ENCODE results near the gene SMIM3.
"Not testable (repeated sequence)": the region's sequence is repeated elsewhere in the genome, so short reads cannot be mapped to it uniquely, and the experiment has no call there.

SMIM3 gene

DNA sequence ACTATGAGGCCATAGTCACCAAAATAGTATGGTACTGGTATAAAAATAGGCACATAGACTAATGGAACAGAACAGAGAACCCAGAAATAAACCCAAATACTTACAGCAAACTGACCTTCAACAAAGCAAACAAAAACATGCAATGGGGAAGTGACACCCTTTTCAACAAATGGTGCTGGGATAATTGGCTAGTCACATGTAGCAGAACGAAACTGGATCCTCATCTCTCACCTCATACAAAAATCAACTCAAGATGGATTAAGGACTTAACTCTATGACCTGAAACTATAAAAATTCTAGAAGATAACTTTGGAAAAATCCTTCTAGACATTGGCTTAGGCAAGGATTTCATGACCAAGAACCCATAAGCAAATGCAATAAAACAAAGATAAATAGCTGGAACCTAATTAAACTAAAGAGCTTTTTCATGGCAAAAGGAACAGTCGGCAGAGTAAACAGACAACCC, 14.9 kb downstream of the SMIM3 start:
- DNase-seq (ENCODE audit: low read depth), result not testable (repeated sequence)

DNA sequence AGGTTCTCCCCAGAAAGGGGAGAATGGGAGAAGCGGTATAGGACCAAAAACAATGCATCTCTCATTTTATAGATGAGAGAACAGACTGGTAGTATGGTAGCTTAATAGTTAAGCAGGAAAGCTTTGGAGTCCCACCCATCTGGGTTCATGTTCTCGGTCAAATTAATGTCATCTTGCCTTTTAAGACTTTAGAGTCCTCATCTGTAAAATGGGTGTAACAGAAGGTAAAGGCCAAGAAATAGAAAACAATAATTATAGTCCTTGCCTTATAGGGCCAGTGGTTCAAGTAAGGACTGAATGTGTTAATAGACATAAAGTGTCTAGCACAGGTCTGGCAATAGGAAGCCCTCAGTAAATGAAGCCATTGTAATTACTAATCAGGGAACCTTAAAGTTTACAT, 16.4 kb downstream of the SMIM3 start:
- no peak for DNase-seq (ENCODE audit: low read depth)

DNA sequence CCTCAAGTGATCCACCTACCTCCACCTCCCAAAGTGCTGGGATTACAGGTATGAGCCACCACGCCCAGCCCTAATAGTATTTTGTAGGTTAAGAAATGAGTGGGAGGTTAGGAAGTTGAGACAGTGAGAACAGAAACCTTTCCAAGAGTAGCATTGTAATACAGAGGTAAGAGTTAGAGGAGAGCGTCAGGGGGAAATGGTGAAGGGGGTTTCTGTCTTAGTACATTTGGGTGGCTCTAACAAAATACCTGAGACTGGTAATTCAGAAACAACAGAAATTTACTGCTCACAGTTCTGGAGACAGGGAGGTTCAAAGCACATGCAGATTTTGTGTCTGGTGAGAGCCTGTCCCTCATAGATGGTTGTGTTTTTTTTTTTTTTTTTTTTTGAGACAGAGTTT, 18.8 kb downstream of the SMIM3 start:
- no peak for DNase-seq (ENCODE audit: low read depth)

DNA sequence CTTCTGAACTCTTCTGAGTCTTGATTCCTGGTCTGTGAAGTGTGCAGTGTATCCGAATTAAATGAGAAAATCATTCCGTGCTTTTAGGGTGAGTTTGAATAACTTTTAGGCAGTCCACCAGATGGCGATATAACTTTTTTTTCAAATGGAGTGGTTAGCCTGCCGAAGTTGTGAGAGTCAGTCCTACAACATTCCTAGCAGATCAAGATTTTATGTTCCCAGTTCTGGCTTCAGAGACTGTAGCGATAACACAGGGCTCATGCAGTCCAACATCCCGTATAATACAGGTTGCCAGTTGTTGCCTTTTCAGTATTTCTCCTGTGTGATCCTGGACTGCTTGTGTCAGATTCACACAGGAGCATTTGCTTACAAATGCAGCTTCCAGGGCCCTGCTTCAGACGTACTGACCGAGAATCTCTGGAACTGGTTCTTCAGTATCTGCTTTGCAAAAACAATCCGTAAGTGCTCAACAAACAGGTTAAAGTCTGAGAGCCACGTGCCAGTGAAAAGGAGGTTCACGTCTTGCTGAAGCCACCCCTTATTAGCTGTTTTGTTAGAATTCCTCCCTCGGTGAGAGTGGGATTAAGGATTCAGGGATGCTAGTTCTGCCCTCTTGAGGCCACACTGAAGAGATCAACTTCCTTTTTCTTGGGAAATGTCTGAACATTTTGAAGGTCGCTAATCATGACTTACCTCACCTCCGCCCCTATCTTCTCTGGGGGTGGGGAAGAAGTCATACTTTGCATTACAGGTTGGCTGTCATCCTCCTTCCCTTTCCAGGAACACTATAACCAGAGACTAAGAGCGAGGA, 22.8 kb downstream of the SMIM3 start:
- DNase-seq (ENCODE audit: low read depth), result peak; percentile 76

DNA sequence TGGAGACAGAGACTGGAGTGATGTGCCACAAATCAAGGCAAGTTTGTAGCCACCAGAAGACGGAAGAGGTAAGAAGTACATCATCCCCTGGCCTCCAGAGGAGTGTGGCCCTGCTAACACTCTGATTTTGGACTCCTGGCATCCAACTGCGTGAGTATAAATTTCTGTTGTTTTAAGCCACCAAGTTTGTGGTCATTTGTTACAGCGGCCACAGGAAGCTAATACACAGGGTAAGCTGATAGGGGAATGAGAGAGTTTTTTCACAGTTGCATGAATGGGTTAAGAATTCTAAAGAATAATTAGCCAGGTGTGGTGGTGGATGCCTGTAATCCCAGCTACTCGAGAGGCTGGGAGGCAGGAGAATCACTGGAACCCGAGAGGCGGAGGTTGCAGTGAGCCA, 25.8 kb downstream of the SMIM3 start:
- no peak for DNase-seq (ENCODE audit: low read depth)

DNA sequence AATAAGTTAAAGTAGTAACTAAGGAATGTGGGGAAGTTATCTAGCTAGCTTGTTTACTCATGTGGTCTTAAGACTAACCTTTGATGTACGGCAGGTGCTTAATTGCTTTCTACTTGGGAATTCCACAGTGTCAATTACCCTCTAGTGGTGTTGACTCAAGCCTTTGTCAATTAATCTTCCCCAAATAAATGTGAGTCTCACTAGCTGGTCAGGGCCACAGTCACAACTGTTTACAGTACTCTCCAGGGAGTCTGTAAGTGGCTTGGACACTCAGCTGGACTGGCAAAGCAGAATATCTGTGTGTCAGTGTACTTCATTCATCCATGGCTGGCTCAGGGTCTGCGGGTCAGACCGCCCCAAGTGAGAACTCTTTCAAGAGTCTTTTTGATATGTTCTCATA, 30.8 kb downstream of the SMIM3 start:
- DNase-seq (ENCODE audit: low read depth), result no peak

DNA sequence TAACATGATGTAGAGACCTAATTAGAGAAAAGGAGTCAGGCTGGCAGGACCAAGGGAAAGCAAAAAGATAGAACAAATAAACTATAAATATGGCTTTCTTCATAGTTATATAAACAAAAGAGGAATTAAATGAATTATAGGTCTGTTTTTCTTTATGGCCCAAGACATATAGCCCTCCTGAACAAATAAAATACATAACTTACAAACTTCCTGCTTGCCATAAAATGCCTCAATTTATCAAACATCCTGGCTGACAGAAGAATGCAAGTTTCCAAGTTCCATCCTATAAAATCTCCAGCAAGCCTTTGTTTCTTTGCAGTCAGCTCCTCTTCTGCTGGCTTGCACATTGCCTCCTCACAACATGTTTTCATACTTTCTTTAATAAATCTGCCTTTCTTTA, 36.5 kb downstream of the SMIM3 start:
- DNase-seq (ENCODE audit: low read depth), result no peak

DNA sequence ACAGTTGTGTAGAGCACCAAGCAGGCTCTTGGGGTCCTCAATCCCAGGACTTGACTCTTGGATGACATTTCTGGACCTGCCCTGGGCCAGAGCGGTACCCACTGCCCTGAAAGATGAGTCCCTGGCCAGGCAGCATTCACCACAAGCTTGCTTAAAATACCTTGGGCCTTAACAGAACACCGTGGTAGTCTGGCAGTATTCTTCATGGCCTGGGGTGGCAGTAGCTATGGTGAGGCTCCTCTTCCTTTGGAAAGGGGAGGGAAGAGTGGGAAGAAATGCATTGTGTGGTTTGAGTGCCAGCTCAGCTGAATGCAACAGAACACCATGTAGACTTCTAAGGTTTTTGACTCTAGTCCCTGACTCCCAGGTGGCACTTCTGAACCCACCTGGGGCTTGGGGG, 38.4 kb downstream of the SMIM3 start:
- no peak for DNase-seq (ENCODE audit: low read depth)

DNA sequence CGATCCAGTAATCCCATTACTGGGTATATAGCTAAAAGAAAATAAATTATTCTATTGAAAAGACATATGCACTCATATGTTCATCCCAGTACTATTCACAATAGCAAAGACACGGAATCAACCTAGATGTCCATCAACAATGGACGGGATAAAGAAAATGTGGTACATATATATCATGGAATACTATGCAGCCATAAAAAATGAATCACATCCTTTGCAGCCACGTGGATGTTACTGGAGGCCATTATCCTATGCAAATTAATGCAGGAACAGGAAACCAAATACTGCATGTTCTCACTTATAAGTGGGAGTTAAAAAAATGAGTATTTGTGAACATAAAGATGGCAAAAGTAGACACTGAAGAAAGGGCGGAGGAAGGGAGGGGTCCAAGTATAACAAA, 51.2 kb downstream of the SMIM3 start:
- DNase-seq (ENCODE audit: low read depth), result no peak

DNA sequence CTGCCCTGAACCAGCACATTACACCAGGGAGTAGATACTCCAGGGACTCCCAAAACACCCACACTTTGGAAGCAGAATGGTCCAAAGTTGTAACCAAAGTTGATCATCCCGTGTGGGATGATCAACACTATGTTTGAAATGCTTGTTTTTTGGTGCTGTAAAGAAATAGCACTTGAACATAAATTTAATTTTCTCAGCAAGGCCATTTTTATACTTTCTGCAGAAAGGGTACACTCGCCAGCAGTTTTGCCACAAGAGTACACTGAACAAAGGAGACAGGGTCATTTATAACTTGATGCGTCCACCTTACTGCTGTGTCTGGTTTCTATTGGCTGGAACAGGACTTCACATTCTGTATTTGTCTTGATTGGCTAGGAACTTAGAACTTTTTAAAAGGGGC, 53.3 kb downstream of the SMIM3 start:
- DNase-seq (ENCODE audit: low read depth), result not testable (repeated sequence)

DNA sequence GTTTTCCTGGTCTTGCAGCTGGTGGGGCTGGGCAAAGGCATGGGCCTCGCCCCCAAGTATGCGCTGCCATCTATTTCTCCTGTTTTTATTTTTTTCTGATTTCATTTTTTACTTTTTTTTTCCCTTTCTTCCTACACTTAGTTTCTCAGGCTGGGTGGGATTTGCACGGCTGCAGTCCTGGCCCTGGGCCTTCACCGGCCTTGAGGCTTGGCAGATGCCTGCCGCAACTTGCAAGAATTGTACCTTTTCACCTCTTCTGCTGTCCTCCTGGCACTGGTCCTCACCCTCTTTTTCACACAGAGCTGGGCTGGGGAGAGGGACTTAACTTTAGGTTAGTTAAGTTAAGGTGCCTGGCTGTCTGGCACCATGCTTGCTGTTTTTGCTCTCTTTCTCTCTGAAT, 57.5 kb downstream of the SMIM3 start:
- no peak for DNase-seq (ENCODE audit: low read depth)

DNA sequence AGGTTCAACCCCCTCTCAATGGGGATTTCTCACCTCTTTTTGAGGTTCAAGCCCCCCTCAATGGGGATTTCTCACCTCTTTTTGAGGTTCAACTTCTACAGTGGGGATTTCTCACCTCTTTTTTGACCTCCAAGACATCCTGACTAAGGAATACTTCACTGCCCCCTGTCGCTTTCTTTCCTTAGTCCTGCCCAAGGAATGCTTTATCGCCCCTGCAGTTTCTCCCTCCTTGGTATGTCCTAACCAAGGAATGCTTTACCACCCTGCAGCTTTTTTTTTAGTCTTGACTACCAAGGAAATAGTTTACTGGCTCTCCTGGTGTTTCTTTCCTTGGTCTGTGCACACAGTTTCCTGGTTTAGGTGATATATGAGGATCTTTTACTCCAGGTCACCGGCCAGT, 58.1 kb downstream of the SMIM3 start:
- no peak for DNase-seq (ENCODE audit: low read depth)

DNA sequence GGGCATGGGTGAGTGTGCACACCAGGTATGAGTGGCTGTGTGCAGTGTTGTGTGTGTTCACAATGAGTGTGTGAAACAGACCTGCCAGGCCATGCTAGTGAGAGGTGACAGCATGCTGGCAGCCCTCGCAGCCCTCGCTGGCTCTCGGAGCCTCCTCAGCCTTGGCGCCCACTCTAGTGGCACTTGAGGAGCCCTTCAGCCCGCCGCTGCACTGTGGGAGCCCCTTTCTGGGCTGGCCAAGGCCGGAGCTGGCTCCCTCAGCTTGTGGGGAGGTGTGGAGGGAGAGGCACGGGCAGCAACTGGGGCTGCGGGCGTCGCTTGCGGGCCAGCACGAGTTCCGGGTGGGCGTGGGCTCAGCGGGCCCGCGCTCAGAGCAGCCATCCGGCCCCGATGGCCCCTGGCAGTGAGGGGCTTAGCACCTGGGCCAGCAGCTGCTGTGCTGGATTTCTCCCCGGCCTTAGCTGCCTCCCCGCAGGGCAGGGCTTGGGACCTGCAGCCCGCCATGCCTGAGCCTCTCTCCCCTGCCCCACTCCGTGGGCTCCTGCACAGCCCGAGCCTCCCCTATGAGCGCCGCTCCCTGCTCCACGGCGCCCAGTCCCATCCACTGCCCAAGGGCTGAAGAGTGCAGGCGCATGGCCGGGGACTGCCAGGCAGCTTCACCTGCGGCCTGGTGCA, 66.8 kb downstream of the SMIM3 start:
- not testable (repeated sequence) for DNase-seq (ENCODE audit: low read depth)

DNA sequence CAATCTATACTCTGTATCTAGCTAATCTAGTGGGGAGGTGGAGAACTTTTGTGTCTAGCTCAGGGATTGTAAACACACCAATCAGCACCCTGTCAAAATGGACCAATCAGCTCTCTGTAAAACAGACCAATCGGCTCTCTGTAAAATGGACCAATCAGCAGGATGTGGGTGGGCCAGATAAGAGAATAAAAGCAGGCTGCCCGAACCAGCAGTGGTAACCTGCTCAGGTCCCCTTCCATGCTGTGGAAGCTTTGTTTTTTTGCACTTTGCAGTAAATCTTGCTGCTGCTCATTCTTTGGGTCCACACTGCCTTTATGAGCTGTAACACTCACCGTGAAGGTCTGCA, 67.7 kb downstream of the SMIM3 start, which contains the start of gene IRGM:
TSS of gene IRGM (plus strand) at position 214 of the 346 bp plus-strand sequence. CDS start 1,603 bp downstream, outside the sequence.
- DNase-seq (ENCODE audit: low read depth), result not testable (repeated sequence)

Data from iris pigment epithelial cell (primary cell).